DMS153 (cell line): ENCODE measurements around the gene USP2.
A peak's percentile ranks its signal among the peaks of the same experiment; 100 is the strongest.

Experiments
- DNase-seq: peaks from one replicate; lab custom pipeline; 2025; lab: John Stamatoyannopoulos, UW

The USP2 gene

DNA sequence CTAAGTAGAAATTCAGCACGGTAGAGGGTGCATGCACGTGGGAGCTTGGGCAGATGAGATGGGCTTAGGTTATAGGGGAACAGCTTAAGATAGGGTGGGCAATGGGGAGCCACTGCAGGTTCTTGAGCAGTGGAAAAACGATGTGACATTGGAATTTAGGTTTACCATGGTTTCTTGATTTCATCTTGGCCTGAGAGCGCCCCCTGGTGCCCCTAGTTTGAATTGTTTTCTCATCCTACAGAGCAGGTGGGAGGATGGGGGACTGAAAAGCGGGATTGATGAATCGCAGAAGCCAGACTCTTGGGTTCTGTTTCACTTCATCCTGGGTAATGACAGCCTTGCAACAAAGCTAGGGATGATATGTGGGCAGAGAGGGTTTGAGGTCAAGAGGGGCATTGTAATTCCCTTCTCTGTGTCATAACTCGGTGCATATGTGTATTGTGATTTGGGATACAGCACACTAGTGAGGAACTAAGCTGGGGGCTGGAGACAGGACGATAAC lies 57.9 kb downstream of the USP2 start:
- peak; percentile 31 for DNase-seq

DNA sequence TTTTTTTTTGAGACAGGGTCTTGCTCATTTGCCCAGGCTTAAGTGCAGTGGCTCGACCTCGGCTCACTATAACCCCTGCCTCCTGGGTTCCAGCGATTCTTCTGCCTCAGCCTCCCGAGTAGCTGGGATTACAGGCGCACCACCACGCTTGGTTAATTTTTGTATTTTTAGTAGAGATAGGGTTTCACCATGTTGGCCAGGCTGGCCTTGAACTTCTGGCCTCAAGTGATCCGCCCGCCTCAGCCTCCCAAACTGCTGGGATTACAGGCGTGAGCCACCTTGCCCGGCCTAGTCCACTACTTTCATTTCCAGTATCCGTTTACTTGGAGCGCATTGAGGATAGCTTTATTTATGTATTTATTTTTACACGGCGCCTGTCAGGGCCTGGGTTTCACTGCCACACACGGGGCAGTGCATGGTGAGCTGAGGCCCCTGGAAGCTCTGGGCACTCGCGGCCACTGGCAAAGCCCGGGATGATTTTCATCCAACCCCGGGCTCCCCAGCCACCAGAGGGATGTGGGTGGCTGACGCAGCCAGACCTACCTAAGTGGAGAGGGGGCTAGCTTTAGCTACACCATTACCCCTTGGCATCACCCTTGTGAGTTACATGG lies 58.5 kb downstream of the USP2 start:
- no peak for DNase-seq

- DNase-seq: no peak
These were observed 59.1 kb downstream of the USP2 start for GRCh38 chr11:119322360-119322739.

GRCh38 chr11:119320776-119321524 lies 60.5 kb downstream of the USP2 start:
- DNase-seq: no peak

- DNase-seq: no peak
These were observed 61.2 kb downstream of the USP2 start for GRCh38 chr11:119320240-119320775.

- DNase-seq: no peak
These were observed 61.7 kb downstream of the USP2 start for GRCh38 chr11:119319700-119320239.

DNA sequence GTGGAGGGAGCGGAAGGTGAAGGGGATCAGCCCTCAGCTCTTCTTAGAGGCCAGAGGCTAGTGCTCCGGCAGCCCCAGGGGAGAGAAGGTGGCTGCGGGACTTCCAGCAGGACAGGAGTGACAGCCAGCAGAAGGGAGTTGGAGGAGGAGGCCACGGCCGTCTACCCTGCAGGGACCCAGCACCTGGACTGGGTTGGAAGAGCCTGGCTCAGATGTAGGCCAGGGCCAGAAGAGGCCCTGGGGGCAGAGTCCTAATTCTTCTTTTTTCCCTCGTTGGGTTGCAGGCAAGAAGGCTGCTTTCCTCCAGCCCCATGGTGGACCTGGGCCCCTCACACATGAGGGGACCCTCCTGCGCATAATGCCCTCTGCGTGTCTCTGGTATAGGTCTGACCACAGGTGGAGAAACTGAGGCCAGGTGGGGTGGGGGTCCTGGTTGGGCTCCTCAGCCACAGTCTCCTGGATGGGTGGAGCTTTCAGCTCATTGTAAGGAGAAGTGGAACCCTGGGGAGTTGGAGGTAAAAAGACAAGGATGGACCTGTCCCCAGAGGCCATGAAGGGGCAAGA lies 62.3 kb downstream of the USP2 start:
- no peak for DNase-seq

DNA sequence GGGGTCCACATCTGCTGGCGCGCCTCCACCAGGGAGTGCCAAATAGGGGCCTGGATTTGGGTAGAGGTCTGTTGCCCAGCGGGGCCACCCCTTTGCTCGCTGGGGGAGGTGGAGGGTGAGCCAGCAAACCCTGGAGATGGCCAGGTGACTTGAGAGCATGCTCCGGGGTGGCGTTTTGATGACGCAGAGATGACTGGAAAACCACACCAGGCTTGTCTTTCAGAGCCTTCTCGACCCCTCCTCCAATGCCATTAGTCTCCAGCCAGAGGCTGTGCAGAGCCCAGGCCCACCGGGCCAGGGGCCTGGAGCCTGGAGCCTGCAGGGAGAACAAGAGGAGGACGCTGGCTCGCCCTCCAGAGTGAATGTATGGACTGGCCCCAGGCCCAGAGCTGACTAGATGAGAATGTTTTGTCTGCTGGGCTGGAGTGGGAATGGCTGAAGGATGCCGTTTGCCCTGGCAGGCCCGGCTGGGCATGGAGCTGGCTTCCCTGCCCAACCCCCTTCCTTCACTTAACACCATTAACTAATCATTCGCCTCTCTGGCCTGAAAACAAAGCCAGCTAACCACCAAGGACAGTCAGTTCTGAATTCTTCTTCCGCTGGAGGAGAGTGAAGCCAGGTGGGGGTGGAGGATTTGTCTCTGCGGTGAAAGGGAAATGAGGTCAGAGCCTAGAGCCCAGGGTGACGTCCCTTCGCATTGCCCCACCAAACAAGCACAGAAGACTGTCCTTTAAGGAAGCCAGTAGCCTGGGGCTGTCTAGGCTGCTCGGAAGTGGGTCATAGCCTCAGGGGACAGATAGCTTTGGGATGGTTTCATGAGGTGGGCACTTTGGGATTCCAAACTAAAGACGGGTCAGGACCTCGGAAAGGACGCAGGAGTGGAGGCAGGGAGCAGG lies 63.0 kb downstream of the USP2 start:
- DNase-seq: no peak

DNA sequence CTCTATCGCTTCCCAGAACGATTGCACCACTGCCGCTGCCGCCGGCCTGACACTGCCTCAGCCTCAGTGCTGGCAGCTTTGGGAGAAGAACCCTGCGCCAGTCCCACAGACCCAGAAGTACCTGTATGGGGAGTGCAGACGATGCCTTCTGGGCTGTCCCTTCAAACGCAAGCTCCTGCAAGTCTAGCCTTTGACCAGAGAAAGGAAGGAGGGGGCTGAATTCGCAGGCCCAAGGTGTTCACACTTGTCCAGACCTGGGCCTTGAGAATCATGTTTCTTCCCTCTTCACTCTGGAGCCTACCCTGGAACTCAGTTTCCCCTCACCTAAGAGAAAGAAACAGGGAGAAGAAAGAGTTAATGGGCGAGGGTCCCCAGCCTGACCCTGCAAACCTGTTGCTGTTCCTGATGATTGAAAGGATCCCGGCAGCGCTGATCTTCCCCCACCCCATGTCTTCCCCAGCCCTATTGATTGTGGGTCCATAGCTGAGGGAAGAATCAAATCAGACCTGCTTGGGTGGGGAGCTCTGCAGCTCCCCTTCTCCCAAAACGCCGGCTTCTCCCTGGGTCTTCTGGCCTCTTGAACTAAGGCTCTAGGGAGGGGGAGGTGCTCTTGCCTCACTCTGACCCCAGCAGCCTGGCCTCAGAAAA lies 63.8 kb downstream of the USP2 start:
- DNase-seq: no peak

GRCh38 chr11:119316729-119317591 lies 64.5 kb downstream of the USP2 start, which contains the start of gene MCAM:
TSS of gene MCAM (minus strand) at chr11:119317130. CDS start at chr11:119317101, 29 bp downstream.
- DNase-seq: no peak

DNA sequence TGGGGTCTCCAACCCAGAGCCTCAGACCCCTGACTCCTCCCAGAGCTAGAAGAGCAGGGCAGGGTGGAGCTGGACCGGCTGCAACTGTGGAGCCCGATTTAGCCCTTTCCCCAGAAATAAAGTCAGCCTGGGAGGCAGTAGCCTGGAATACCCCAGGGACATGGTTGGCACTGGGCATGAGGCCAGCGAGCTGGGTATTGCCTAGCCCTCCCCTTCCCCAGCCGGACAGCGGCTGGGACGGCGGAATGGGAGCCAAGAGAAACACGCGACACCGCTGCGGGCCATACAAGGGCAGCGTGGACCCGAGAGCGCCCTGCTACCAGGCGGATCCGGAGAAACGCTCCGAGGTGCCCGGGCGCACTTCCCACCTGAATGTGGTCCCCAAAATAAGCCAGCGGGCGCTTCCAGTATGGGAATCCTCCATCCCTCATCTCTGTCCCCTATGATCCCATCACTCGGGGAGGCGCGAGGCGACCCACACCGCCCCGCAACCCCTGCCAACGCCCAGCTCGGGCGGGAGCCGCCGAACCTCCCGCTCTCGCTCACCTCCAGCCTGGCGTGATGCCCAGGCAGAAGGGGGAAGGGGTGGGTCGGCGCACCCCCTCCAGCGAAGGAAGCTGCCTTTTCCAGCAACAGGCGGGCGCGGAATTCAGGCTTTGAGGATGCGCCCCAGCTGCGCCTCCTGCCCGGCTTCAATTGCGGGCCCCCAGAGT lies 65.3 kb downstream of the USP2 start:
- peak; percentile 41 for DNase-seq

DNA sequence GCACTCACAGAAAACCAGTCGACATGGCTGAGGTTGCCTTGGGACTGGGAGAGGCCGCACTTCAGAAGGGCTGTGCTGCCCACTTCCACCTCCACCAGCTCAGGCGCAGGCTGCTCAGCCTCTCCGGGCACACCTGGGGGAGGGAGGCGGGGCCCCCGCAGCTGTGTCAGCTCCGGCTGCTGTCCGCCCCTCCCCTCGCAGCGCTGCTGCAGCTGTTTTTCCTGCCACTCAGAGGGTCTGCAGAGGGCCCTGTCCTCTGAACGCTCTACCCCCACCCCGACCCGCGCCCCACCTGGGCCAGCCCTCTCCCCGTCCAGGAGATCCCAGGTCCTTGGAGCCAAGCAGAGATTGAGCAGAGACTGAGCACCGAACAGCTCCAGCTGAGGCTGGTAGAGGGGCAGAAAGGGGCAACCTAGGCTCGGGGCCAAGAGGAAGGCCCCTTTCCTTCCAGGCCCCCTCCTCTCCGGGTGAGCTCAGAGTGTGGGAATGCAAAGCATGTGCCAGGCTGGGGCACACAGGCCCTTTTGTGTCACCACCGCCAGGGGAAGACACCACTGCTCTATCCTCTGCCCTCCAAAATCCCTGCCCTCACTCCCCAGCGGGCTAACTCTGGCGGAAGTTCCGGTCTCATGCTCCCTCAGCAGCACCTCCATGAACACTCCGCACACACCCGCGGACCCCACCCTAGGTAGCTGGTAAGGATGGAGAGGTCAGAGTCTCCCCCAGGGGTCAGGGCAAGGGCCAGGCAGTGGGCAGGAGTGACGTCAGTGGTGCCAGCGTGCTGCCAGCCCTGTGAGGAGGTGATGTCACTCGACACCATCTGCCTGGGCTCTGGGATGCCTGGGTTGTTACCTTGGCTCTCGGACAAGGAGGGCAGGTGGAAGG lies 66.1 kb downstream of the USP2 start:
- DNase-seq: peak; percentile 41

DNA sequence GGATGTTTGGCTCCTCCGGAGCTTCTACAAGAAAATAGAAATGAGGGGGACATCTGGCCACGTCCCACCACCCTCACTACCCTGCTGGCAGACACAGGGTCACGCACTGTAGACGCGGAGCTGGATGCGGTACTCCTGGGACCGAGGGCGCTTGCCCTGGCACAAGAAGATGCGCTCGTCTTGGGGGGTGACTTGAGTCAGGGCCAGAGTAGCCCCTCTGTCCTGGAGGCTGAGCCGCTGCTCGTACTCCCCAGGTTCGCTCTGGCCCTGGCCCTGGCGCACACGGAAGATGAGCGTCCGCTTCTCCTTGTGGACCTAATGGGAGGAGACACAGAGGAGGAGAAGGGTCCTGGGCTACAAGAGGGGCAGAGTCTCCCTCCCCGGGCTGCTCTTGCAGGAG lies 66.8 kb downstream of the USP2 start:
- DNase-seq: no peak

GRCh38 chr11:119310682-119311052 lies 70.8 kb downstream of the USP2 start:
- DNase-seq: peak; percentile 26

DNA sequence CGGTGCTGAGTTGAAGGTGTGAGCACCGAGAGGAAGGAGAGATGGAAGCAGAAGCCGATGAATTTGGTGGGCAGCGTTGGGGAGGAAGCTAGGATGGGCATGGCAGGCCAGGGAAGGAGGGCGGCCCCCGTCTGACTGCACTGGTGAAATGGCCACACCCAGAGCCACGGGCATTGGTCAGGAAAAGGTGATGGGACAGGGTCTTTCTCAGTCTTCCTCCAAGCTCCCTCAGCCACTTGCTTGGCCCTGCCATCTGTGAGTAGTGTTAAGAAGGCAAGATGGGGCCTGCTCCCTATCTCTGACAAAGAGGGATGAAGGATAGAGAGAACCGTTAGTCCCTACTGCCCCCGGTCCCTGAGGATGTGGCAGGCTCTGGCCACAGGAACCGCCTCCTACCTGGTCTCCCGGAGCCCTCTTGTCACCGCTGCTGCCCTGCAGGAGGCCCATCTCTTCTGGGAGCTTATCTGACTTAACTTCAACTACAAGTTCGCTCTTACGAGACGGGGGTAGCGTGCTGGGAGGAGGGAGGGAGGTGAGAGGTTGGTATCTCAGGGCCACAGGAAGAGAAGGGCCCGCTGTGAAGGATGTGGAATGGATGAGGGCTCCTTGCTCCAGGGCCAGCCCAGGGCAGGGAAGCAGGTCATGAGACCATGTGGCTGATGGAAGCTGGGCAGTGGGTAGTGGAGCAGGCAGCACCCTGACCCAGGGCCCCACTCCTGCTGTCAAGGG lies 71.4 kb downstream of the USP2 start:
- DNase-seq: no peak

GRCh38 chr11:119309411-119309810 lies 72.1 kb downstream of the USP2 start:
- no peak for DNase-seq

- DNase-seq: no peak
These were observed 73.5 kb downstream of the USP2 start for GRCh38 chr11:119307974-119308373.

GRCh38 chr11:119307219-119307618 lies 74.3 kb downstream of the USP2 start:
- DNase-seq: no peak
